GM12878 (cell line): ENCODE results near the gene PKD1.

Source experiments
- CTCF ChIP-seq, 3 experiments: IDR thresholded peaks in 2 of 3; conservative IDR thresholded peaks in 1 of 3; 2 replicates each; pipeline ENCODE4 v1.5.1; 2011; ENCODE audit warnings: low read depth in 3 of 3, low read length in 3 of 3, mild to moderate bottlenecking in 3 of 3, control low read depth in 2 of 3, moderate library complexity in 2 of 3, inconsistent platforms in 1 of 3, mixed read lengths in 1 of 3; ENCODE audit not compliant: control insufficient read depth in 2 of 3, insufficient read depth in 1 of 3; ENCODE audit errors: extremely low read depth in 1 of 3
- HDAC2 ChIP-seq: fragments of 200-600 bp; sonication (generic); IDR thresholded peaks from 2 replicates; pipeline ENCODE4 v1.6.1; 2017
- MTA3 ChIP-seq: IDR thresholded peaks from 2 replicates; pipeline ENCODE4 v1.6.1; 2012; ENCODE audit warnings: low read length, inconsistent platforms, borderline replicate concordance
- NBN ChIP-seq: fragments of 450-650 bp; IDR thresholded peaks from 2 replicates; pipeline ENCODE4 v1.6.1; 2016
- POLR2A ChIP-seq: IDR thresholded peaks from 2 replicates; pipeline ENCODE4 v1.6.1; 2011; ENCODE audit warnings: low read depth, mild to moderate bottlenecking, low read length
- POLR2AphosphoS2 ChIP-seq: IDR thresholded peaks from 2 replicates; pipeline ENCODE4 v1.6.1; 2011; ENCODE audit warnings: low read depth, mild to moderate bottlenecking, low read length, improper control_type of control experiment, moderate library complexity
- RAD21 ChIP-seq: IDR thresholded peaks from 2 replicates; pipeline ENCODE4 v1.6.1; 2011; ENCODE audit warnings: mild to moderate bottlenecking, low read depth, low read length, moderate library complexity; ENCODE audit not compliant: insufficient read depth
- RCOR1 ChIP-seq: conservative IDR thresholded peaks from 2 replicates; pipeline ENCODE4 v1.6.1; 2012; ENCODE audit warnings: low read depth, low read length, improper control_type of control experiment
- STAT1 ChIP-seq: fragments of 450-650 bp; conservative IDR thresholded peaks from 2 replicates; pipeline ENCODE4 v1.6.1; 2014; ENCODE audit warnings: antibody characterized with exemption, mild to moderate bottlenecking
- TAF1 ChIP-seq: IDR thresholded peaks from 2 replicates; pipeline ENCODE4 v1.6.1; 2011; ENCODE audit warnings: mild to moderate bottlenecking, low read depth, low read length, borderline replicate concordance
- USF1 ChIP-seq: IDR thresholded peaks from 2 replicates; pipeline ENCODE4 v1.6.1; 2011; ENCODE audit warnings: borderline replicate concordance, low read depth, mild to moderate bottlenecking, moderate library complexity, mixed read lengths, low read length; ENCODE audit not compliant: insufficient read depth; ENCODE audit errors: extremely low read length

- no peak for TF ChIP-seq RAD21
- no peak for TF ChIP-seq CTCF (IDR thresholded peaks at IDR 0.05 in 2 of 3, conservative IDR thresholded peaks at IDR 0.05 in 1 of 3; ENCODE audit: control insufficient read depth in 2 of 3, extremely low read depth in 1 of 3, insufficient read depth in 1 of 3, low read depth in 3 of 3, low read length in 3 of 3)
- no peak for TF ChIP-seq USF1
- TF ChIP-seq RCOR1: no peak
- no peak for TF ChIP-seq STAT1
- TF ChIP-seq TAF1: no peak
- TF ChIP-seq POLR2AphosphoS2: no peak
- no peak for TF ChIP-seq POLR2A
- no peak for TF ChIP-seq HDAC2
- TF ChIP-seq MTA3: no peak
- TF ChIP-seq NBN: no peak
These were observed 95.5 kb downstream of the PKD1 start for GRCh38 chr16:2040041-2040786.
